Amniotic stem cell (primary cell): Measurements from ENCODE around the gene DRGX.

Experiments used
- DNase-seq: peaks from one replicate; lab custom pipeline; 2025; lab: John Stamatoyannopoulos, UW

Gene DRGX

DNA sequence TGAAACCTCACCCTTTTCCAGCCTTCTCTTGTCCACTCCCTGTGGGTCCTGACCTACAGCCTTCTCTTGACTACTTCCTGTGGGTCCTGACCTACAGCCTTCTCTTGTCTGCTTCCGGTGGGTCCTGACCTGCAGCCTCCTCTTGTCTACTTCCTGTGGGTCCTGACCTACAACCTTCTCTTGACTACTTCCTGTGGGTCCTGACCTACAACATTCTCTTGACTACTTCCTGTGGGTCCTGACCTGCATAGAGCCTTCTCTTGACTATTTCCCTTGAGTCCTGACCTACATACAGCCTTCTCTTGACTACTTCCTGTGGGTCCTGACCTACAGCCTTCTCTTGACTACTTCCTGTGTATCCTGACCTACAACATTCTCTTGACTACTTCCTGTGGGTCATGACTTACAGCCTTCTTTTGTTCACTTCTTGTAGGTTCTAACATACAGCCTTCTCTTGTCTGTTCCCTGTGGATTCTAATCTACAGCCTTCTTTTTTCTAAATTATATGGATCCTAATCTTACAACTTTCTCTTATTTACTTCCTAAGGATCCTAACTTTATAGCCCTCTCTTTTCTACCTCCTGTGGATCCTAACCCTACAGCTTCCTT is 60.4 kb downstream of the DRGX start:
- no peak for DNase-seq

DNA sequence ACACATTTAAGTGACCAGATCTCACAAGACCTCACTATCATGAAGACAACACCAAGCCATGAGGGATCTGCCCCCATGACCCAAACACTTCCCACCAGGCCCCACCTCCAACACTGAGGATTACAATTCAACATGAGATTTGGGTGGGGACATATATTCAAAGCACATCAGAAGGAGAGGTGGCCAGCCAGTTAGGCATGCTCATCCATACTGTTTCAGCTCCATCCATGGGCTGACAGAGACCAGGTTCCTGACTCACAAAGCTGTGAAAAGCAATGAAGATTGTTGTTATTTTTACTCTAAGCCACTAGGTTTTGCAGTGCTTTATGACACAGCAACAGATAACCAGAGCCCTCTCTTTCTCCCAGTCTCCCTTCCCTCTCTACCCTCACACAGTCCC is 60.9 kb downstream of the DRGX start:
- no peak for DNase-seq

DNA sequence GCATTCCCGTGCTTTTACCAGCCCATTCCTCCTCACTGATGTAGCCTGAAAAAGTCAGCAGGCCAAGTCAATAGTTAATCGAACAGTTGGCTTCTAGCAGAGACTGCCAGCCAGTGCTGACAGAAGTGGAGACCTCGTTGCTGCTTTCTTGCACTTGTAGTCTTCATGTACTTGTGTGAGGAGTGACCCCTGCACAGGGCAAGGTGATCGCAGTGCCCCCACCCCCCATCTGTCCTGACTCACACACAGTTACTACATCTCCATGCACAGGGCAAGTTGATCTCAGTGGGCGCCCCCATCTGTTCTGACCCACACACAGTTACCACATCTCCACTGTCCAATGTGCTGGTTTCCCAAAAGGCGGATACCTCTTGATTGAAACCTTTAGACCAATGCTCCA is 62.7 kb downstream of the DRGX start:
- no peak for DNase-seq

DNA sequence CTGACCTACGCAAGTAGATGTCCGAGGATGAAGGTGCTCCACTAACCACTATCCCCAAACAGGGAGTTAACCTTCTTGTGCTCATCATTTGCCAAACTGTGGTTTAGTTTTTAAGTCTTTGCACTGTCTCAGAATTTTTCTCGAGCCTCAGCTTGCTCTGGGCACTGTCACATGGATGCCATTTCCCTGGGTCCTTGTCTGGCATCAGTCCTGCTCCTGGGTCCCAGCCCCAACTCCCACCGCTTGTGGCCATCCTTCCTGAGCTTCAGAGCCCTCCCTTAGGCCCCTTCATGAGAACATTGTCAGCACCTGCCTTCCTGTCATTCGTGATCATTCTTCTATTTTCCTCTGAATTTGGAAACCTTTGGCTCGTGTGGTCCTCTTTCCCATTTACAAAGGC is 63.1 kb downstream of the DRGX start:
- DNase-seq = no peak

DNA sequence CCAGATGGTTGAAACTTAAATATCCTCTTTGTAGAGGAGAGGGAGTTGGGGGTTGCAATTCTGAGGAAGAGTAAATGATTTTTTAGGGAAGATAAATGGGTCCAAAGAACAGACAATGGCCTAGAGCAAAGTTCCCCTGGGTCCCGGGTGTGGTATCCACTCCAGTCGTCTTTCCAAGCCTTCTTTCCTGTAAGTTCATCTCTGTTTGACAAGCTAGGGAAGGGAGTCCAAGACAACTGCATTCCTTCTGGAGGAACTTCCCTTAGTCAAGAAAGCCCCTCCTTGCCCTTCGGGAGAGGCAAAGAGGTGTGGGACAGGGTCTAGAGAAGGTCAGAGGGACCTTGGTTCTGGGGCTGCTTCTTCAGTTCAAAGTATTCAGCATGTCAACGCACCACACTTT is 63.6 kb downstream of the DRGX start:
- no peak for DNase-seq

DNA sequence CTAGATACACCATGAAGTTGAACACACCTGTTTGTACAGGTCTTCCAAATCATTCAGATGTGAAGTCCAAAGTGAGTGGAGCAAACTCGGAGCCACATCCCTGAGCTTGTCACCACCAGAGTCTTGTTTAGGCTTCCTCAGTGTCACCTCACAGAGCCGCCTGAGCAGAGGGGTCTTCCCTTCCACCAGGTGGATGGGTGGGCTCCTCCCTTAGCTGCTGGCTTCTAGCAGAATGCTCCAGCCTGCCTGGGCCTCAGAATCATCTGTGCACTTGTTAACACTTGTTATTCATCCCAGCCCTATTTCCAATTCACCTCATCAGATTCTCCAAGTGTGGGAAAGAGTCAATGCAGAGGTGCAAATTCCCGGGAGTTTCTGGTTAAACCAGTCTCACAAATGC is 64.5 kb downstream of the DRGX start:
- DNase-seq = no peak

DNA sequence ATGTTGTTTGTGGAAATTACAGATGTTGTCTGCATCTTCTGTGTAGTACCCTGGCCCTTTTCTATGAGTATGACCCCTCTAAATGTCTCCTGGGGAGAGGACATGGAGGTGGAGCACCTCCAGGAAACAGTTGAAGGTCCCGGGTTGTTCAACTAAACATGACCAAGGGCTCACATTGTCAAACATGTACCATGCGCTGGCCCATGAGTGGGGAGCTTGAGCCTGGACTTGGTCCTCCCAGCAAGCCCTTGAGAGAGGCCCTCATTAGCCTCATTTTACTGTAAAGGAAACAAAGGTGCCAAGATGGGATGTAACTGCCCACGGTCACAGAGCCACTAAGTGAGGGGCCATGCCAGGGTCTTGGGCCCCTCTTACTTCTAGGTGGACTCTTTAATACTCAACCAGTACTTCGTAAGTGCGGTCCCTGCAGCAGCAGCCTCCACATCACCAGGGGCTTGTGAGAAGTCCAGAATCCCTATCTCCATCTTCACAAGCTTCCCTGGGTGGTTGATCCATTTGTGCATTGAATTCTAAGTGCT is 65.7 kb downstream of the DRGX start:
- no peak for DNase-seq

DNA sequence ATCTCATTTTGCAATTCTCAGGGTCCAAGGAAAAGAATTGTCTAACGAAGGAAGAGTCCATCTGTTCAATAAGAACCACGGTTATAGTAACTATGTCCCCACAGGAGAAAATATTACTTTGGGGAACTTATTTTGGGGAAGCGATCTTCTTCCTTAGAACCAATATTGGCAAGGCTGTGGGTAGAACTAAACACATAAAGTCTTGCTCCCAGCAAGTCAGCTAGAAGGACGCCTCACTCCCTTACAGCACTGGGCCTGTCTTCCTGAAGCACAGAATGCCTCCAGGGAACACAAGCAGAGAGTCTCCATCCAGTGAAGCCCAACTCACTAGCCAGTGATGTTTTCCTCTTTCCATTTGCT is 66.8 kb downstream of the DRGX start:
- no peak for DNase-seq

DNA sequence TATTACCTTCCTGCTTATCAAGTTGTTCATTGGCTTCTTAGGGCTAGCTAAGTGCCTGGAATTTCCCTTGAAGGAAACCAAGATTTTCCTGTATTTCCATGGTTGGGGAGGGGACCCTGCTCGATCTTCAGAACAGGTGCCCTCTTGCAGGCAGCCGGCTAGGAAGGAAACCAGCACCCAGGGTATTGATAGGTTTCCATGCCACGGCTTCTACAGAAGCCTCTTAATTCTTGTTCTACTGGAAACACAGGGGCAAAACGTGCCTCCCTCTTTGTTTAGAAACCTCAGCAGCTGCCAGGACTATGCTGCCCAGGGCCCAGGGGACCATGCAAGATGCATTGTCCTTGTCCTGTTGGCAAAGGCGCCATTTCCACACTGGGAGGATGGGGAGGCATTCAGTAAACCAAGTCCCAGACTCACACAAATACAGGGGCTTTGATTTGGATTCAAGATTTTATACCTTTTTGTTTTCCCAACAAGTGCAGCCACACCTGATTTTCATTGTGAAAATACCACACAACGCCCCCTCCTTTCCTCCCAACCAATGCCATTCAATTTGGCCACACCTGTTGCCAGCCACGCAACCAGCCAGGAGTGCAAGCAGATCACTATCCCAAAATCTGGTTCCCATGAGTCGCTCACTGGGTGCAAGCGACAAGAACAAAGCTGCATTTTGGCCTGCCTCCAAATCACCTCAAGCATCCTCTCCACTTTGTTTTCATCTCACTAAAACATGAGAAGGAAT is 67.3 kb downstream of the DRGX start:
- no peak for DNase-seq

DNA sequence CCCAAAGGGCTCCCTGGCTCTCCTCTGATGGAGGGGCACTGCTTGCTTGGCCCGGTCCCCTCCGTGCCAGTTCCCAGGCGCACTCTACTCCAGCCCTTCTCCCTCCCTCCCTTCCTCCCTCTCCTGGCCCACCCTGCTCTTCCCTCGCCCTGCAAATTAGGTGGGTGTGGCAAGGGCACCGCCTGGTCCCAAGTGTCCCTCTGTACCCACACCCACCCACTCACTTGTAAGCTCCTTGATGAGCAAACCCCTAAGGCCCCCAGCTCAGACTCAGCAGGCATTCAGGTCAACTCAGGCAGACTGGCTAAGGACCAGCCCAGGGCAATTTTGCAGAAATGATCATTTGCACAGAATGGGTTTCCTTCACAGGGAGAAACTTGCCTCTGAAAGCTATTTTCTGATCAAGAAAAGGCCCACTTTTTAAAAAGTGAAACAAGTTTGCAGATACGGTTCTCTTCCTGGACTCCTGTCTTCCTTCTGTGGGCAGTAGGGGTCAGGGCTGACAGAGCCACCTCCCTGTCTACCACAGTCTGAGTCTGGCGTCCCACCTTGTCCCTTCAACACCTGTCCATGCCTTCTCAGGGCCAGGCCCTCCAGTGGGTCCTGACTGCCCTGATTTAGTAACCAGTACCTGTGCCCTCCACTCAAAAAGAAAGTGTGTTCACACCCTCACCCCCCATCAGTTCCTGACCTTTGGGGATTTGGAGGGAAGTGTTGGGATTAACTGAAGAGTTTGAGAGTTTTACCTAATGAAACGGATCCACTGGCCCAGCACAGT is 68.7 kb downstream of the DRGX start:
- DNase-seq = no peak

DNA sequence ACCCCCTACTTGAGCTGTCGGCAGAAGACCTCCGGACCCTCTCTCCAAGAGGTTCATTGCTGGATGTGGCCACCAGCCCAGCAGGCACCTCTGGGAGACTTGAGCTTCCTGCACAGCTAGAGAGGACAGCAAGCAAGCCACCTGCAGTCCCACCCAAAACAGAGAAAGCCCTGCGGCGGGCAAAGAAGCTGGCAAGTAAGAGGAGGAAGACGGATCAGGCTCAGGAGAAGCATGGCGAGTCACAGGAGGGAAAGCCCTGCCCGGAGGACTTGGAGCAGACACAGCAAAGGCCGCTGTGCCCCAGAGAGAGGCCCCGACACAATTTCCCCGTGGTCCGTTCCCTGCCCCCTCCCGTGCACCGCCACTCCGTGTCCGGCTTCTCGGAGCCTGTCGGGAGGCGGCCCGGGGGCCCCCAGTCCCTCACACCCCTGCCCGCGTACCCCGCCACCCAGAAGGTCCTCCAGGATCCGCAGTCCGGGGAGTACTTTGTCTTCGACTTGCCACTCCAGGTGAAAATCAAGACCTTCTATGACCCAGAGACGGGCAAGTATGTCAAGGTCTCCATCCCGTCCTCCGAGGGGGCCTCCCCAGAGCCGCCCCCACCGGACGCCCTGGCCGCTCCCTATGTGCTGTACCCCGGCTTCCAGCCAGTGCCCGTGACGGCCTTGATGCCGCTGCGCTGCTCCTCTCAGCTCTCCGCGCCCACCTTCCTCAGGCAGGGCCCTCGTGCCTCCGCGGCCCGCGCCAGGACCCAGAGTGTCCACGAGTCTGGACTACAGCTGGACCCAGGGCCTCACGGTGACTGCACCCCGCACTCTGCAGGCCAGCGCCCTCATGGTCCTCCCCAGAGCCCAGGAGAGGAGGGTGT is 69.7 kb downstream of the DRGX start:
- DNase-seq = no peak

DNA sequence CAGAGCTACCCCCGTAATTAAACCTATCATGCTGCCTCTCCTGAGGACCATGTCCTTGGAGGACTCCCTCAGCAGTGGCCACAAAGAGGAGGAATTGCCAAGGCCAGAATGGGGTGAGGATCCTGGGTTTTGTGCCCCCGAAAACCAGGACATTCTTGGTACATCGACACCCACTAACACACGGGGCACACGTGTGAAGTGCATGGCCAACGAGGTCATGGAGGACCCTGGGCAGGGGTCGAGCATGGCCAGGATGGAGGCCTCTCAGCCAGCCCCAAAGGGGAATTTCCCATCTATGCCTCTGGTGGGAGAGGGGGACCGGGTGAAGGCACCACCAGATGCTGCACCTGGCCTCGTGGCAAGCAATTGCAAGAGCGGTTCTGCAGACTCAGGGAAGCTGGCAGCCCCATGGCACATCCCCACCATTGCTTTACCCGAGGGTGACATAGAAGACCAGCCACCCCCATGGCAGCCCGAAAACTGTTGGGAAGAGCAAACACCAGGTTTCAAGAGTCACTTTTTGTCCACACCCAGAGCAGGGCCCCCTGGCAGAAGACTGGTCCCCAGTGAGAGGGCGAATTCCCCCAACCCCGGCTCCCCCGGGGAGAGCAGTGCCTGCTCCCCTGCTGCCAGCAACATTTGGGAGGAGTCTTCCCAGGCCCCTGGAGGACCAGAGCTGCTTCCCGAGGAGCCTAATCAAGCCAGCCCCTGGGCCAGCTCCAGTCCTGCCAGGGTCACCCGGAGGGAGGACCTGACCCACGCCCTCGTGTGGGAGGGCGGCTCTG is 70.6 kb downstream of the DRGX start:
- no peak for DNase-seq

DNA sequence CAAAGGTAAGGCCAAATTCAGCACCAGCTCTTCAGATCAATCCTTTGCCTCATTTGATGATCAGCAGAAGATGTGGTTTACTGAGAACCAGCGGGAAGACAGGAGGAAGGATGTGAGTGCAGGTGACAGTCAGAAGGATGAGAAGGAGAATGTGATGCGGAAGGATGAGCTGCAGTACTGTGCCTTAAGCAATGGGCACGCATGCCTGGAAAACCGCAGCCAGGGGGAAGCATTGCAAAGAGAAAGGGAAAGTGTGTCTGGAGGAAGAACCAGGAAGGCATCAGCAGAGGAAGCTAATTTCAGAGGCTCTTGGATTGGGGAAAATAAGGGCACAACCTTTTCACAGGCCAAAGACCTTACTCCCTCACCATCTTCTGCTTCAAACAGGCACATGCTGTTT is 71.2 kb downstream of the DRGX start:
- DNase-seq = no peak

DNA sequence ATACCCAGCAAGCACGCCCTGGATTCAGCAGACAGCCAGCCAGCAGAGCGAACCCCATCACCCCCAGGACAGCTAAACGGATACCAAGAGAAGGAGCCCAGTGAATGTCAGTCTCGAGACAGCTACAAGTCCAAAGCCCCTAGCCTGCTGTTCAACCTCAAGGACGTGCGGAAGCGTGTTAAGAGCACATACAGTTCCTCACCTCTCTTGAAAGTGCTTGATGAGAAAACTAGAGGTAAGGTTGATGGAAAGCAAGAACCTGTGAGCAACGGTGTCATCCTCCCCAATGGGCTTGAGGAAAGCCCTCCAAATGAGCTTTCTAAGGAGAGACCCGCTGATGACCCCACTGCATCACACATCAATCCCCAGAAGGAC is 72.0 kb downstream of the DRGX start:
- no peak for DNase-seq

DNA sequence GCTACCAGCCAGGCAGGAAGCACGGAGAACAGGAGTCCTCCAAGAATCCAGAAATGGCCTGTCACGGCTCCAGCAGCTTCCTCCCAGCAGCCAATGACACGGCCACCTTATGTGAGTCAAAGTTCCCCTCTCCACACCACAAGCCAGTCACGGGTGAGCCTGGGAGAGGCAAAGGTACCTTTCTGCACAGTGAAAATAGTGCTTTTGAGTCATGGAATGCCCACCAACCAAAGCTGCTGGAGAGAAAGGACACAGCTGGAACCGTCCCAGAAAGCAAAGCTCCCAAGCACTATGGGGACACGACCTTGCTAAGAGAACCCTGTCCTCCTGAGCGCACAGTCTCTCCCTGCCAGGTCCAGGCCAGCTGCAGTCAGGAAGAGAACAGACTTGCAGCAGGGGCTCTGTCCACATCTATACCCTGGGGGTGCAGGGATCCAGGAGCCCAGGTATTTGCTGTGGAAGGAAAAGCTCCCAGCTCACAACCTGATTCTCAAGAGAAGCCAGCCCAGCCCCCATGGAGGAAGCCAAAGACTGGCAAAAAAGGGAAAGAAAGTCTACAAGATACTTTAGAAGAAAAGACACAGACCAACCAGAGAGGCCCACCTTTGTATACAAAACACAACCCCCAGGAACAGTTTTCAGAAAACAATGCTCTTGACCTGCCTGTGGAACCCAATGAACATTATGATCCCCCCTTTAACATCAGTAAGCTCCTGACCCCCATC is 72.6 kb downstream of the DRGX start:
- no peak for DNase-seq

DNA sequence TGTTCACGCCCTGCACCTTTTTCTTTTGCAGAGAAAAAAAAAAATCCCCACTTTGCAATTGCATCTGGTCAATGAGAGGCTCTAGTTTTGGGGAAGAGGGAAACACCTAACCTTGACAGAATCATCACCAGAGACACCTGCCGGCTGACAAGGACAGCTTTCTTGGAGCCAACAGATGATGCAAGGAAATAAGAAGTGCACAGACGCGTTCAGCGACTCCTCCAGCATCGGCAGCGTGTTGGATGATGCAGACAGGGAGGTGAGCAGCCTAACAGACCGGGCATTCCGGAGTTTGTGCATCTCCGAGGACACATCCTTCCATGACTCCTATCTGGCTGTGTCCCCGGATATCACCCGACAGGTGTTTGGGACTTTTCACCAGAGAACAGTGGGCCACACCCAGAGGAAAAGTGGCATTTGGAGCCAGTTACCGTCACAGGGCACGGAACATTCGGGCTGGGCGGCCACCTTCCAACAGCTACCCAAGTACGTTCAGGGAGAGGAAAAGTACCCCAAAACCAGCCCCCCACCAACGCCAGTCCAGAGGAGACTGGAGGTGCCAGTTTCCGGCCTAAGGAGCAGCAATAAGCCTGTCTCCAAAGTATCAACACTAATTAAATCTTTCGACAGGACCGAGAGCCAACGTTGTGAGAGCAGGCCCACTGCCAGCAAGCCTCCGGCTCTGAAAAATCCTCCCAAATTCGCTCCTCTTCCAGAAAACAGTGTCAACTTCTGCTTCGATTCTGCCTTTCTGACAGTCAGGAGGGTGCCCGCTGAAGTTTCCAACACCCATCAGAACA is 73.3 kb downstream of the DRGX start:
- no peak for DNase-seq

DNA sequence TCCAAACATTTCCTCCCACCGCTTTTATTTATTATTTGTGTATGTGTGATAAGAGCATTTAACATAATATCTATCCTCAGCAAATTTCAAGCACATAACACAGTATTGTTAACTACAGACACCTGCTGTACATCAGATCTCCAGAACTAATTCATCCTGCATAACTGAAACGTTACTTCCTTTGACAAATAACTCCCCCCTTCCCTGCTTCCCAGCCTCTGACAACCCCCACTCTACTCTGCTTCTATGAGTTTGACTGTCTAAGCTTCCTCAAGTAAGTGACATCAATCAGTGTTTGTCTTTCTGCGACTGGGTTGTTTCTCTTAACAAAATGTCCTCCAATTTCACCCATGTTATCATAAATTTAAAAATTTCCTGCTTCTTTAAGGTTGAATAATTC is 74.9 kb downstream of the DRGX start:
- no peak for DNase-seq

DNA sequence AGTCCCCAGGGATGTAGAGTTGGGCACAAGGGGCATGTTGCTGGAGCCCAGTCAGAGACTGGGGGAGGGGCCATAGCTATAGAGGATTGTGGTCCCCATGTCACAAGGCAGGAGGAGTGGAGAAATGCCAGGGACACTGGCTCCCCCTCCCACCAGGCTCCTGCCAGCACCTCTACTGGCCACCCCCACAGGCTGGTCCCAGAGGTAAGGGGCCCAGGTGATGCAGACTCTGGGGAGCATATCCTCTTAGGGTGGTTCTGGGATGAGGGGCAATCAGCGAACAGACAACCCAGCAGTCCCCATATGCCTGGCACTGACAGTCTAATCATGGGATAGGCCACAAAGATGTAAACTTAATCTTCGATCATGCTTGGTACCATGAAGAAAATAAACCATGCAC is 75.7 kb downstream of the DRGX start:
- DNase-seq = no peak

DNA sequence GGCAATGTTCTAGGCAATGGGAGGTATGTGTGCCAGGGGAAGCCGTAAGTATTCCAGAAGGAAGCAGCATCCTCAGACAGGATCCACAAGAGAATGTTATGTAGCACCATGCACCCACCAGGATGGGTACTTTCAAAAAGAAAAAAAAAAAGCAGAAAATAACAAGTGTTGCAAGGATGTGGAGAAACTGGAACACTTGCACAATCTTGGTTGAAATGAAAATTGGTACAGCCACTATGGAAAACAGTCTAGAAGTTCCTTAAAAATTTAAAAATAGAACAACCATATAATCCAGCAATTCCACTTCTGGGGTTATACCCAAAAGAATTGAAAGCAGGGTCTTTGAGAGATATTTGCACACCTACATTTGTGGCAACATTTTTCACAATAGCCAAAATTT is 76.7 kb downstream of the DRGX start:
- DNase-seq = no peak

DNA sequence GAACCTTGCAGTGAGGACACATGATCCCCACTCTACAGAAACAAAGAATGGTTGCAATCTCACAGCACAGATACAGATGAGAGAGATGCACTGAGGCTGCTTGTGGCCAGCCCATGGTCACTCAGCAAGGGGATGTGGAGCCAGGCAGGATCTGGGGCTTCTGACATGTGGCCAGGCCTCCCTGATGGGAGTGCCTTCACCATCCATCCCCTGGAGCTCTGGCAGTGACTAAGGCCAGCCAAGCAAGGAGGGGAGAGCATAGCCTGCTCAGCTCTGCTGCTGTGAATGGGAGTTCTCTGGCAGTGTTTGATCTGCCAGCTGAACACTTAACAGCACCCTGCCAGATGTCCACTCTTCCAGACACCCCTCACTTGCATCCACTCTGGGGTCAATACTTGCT is 77.1 kb downstream of the DRGX start:
- no peak for DNase-seq
